Esophagus muscularis mucosa (tissue), 3 donors: Measurements from ENCODE around the gene SSBP2.

ENCODE experiments used
- POLR2AphosphoS5 ChIP-seq, 2 donors: sonication (generic); formaldehyde crosslinking; IDR thresholded peaks; one replicate each; pipeline ENCODE4 v1.6.1; 2017; ENCODE audit warnings: antibody characterized with exemption in 2 of 2
- TF ChIP-seq, protein P1 (sequence below), 3 experiments: fragments of 200-600 bp in 2 of 3; fragments of 450-650 bp in 1 of 3; sonication (generic) in 2 of 3; IDR thresholded peaks; one replicate each; pipeline ENCODE4 v1.5.1; 2017 to 2019; ENCODE audit warnings: antibody characterized with exemption in 3 of 3, mild to moderate bottlenecking in 2 of 3, moderate library complexity in 1 of 3

DNA sequence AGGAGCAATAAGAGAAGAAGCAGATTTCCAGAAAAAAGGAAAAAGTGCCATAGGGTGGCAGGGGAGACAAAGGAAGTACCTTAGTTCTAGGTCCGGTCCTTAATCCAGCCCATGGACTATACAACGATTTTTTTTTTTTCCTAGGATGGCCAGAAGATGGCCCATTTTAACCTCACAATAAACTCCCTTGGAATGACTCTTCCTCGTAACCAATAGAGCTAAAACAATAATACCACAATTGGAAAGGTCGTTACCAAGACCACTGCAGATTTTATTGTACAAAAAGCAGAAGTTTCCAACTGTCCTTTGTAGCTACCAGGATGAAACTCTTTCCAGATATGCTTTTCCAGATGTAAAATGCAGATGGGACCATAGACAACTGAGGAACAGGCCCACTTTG is 34.4 kb upstream of the SSBP2 start:
- no peak for TF ChIP-seq POLR2AphosphoS5 (IDR thresholded peaks at IDR 0.05)
- TF ChIP-seq, protein P1, sequence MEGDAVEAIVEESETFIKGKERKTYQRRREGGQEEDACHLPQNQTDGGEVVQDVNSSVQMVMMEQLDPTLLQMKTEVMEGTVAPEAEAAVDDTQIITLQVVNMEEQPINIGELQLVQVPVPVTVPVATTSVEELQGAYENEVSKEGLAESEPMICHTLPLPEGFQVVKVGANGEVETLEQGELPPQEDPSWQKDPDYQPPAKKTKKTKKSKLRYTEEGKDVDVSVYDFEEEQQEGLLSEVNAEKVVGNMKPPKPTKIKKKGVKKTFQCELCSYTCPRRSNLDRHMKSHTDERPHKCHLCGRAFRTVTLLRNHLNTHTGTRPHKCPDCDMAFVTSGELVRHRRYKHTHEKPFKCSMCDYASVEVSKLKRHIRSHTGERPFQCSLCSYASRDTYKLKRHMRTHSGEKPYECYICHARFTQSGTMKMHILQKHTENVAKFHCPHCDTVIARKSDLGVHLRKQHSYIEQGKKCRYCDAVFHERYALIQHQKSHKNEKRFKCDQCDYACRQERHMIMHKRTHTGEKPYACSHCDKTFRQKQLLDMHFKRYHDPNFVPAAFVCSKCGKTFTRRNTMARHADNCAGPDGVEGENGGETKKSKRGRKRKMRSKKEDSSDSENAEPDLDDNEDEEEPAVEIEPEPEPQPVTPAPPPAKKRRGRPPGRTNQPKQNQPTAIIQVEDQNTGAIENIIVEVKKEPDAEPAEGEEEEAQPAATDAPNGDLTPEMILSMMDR (IDR thresholded peaks at IDR 0.05) = no peak
